Right ventricle myocardium superior (tissue), 1 donor: Measurements from ENCODE around the gene TRIO. TPM values are rescaled to one million over a fixed set of nuclear protein-coding genes. Genes with fewer than 3 reads are reported as not detected.
A peak's percentile ranks its signal among the peaks of the same experiment; 100 is the strongest.
"Not testable (repeated sequence)": the region's sequence is repeated elsewhere in the genome, so short reads cannot be mapped to it uniquely, and the experiment has no call there.

Experiments
- ATAC-seq: fragments of 200-7000 bp; cut with Tn5 transposase; one replicate; pipeline ENCODE4 v1.9.1; 2020; ENCODE audit warnings: mild to moderate bottlenecking; ENCODE audit not compliant: poor library complexity
- DNase-seq: peaks from one replicate; pipeline ENCODE4 v3.0.0-alpha.2; 2020
- intact Hi-C: fragments of 100-400 bp; cut with DNase I; formaldehyde crosslinking; loops from one replicate; pipeline ENCODE4 v1.11.2; 2022
- long read RNA-seq: library from polyadenylated mRNA; unstranded; transcript quantifications from one replicate; pipeline ENCODE4 v2.0.0, GENCODE V29; 2021
- total RNA-seq: library from RNA; stranded (reverse); fragmentation: NEBNext Ultra II Directional; extraction: Animal tissue kit (Norgen Biotek cat#: 25700); gene quantifications from one replicate; pipeline ENCODE4 v1.2.1, GENCODE V29; 2021
- donor health status: DM: no; HTN: yes; CAD: no; lungs with severe emphysema.

Gene TRIO
- total RNA-seq = 56.0 TPM
- long read RNA-seq, partial matches to known transcripts = 3 of 6 reads
- long read RNA-seq, other reads (novel, unspliced or antisense) = 3 of 6 reads

DNA sequence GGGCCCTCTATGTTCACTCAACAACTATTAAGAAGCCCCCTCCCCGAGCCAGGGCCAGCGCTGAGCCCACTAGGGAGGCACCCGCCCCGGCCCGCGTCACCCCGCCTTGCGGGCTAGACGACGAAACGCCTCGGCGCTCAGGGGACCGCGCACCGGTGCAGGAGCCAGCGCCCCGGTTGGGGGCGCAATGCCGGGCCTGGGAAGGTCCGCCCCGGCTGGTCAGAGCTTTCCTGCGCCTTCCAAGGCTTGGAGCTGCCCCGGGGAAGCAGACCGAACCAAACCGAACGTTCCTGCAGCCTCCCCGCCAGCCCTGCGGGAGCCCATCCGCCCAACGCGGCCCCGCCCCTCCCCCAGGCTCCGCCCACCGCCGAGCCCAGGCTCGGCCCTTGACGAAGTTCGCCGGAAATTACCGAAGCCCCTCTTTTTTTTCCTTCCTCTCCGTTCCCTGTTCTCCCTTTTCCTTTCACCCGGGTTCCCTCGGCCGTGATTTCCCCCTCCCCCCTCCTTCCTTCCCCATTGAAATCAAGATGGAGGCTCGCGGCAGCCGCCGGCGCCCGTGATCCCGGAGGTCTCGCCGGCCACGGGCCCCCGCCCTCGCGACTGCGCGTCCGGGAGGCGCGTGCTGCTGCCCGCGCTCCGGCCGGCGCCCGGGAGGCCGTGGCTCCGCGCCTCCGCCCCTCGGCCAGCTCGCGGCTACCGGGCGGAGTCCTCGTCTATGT is at the start of gene TRIO:
Gene TRIO (plus strand): TSS at position 516 of the 719 bp plus-strand sequence. CDS start 384 bp downstream, outside the sequence.
- peak; percentile 85 for ATAC-seq
- peak; percentile 93 for DNase-seq
- intact Hi-C loops = no loop called here

- DNase-seq, intact Hi-C loops, ATAC-seq: not testable (repeated sequence)
Measured at GRCh38 chr5:14097380-14097779, 45.8 kb upstream of the TRIO start.

- intact Hi-C loops = no loop called here
- no peak for ATAC-seq
- DNase-seq = no peak
Measured at GRCh38 chr5:14097998-14098471, 45.1 kb upstream of the TRIO start.

DNA sequence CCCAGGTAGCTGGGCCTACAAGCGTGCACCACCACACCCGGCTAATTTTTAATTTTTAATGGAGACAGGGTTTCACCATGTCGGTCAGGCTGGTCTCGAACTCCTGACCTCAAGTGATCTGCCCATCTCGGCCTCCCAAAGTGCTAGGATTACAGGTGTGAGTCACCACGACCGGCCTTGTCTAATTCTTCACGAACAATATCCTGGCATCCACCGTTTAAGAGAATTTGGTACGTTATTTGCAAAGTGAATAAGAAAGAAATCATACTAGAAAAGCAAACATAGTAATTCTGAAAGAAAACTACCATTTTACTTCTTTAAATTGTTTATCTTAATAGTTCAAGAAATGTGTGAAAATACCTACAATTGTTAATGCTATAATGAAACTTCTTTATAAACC is 42.9 kb upstream of the TRIO start:
- DNase-seq = no peak
- intact Hi-C loops = no loop called here

GRCh38 chr5:14101922-14102321 is 41.2 kb upstream of the TRIO start:
- ATAC-seq = no peak
- DNase-seq = no peak
- intact Hi-C loops = no loop called here

More for the DNA sequence above, 42.9 kb upstream of the TRIO start:
- ATAC-seq = no peak

GRCh38 chr5:14102666-14103065 is 40.5 kb upstream of the TRIO start:
- ATAC-seq (no peak), DNase-seq (no peak)
- intact Hi-C loops = no loop called here

DNA sequence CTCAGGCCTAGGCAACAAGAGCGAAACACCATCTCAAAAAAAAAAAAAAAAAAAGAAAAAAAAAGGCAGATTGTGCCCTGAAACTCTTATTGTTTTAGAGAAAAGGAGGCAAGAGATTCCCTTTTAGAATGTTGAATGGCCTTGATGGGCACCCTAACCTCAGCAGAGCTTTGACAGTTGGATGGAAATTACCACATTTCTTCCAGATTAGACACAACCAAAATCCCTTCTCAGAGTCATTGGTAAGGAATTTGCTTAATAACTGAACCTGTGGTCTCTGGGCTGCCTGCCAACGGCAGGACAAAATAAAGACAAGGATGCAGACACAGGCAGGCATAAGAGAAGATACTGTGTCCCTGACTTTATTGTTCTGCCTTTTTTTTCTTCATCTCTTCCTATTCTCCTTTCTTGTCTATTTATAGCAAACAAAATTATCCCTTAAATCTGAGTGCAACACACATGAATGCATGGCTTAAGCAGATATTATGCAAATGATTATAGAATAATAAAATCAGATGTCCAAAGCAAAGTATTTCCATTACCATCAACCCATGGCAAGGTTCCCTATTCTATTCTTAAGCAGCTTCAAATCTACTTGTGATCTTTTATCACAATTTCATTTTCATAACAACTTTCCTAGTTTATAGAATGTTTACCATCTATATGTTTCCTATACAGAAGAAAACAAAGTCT is 37.3 kb upstream of the TRIO start:
- no peak for DNase-seq
- intact Hi-C loops = loop anchor here (5.0 kb wide), 1 partner anchor 119 kb away; no protein-coding TSS in a partner anchor
- ATAC-seq = no peak

DNA sequence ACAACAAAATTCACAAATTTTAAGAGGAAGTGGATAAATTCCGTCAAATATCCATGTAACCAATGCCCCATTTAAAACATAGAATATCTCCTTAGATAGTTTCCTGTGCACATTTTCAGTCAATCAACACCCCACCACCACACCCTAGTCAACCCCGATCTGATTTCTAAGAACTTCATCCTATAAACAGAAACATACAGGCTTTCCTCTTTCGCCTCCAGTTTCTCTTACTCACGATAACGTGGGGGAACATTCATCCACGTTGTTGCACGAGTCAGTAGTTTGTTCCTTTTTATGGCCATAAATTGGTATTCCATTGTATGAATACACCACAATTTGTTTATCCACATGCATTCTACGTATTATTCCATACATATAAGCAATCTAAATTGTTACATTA is 35.6 kb upstream of the TRIO start:
- no peak for ATAC-seq
- intact Hi-C loops = loop anchor here (5.0 kb wide), 1 partner anchor 120 kb away; no protein-coding TSS in a partner anchor
- DNase-seq = no peak

DNA sequence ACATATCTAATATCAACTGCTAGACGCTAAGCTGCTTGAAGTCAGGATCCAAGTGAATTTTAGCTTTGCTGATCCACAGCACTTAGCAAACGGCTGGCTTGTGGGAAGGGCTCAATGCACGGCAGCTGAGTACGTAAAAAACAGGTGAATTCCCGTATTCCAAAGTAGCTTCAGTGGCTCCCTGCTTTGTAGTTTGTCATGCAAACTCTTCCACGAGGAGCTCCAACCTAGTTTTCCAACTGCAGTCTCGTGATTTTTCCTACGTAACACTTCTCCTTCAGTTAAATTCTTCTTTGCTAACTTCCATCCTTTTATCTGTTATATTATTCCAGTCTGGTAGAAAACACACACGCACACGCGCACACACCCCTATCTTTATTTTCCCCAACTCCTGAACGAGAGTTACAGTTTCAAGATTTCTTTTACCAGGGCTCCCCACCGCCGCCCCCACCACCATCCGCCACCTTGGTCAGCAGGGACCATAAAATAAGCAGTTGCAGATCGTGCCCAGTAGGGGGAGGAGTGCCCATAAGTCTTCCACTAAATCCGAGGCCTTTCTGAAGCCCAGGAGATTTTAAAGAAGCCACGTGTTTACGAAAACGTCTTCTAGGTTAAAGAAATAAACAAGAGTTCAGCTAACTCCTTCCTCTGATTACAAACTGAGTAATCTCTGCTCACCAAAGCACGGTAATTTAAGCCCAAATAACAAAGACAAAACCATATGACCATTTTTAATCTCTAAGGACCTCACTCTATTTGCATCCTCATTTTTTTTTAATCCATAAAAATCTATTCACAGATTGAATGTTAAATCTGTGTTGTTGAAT is 34.8 kb upstream of the TRIO start:
- DNase-seq = peak; percentile 56
- intact Hi-C loops = loop anchor here (5.0 kb wide), 1 partner anchor 121 kb away; no protein-coding TSS in a partner anchor

DNA sequence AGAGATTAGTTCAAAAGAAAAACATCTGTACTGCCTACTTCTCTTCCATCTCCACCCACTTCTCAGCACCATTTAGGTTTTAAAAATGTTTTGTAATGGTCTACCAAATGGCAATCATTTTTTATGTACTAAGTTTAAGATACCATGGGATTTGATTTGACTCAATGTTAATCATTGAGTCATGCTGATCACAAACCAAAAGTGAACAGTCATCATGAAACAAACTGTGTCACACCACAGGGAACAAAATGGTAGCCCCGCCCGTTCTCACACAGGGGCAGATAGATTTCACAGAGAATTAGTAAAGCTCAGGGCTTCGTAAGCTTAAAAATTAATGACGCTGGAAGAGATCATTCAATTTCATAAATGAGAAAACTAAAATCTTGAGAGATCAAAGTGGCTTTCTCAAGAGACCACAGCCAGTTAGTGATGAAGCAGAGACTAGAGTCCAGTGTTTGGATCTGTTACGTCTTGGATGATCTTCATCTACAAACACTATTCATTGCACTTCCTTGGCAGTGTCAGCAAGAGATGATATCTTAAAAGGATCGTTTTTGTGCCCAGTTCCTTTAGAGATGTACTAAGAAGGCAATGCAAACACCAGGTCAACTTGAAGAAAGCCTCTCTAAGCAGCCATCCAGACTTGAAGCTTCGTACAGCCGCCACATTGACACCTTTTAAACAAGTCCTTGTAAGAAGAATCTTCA is 33.9 kb upstream of the TRIO start:
- ATAC-seq = no peak
- peak; percentile 44 for DNase-seq
- intact Hi-C loops = loop anchor here (5.0 kb wide), 1 partner anchor 122 kb away; no protein-coding TSS in a partner anchor

More for the DNA sequence above, 34.8 kb upstream of the TRIO start:
- ATAC-seq = peak; percentile 96

DNA sequence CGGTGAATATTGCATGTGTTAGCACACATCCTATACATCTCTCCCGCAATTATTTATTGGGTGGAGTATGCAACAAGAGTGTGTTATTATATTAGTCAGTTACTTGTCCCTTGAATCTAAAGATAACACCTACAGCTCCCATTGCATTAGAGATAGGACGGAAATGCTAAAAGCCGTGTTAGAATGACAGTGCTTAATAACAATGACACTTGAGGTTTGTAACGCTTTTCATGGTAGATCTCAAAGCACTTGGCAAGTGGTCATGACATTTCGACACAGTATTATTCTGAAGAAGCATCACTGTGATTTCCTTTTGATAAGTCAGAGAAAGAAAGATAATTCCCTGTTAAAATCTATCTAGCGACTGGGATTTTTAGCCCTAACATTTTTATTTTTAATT is 33.4 kb upstream of the TRIO start:
- ATAC-seq (no peak), DNase-seq (no peak)
- intact Hi-C loops = loop anchor here (5.0 kb wide), 2 partner anchors 122 to 158 kb away; no protein-coding TSS in a partner anchor

GRCh38 chr5:14110196-14110595 is 32.9 kb upstream of the TRIO start:
- intact Hi-C loops = loop anchor here (5.0 kb wide), 1 partner anchor 157 kb away; no protein-coding TSS in a partner anchor

DNA sequence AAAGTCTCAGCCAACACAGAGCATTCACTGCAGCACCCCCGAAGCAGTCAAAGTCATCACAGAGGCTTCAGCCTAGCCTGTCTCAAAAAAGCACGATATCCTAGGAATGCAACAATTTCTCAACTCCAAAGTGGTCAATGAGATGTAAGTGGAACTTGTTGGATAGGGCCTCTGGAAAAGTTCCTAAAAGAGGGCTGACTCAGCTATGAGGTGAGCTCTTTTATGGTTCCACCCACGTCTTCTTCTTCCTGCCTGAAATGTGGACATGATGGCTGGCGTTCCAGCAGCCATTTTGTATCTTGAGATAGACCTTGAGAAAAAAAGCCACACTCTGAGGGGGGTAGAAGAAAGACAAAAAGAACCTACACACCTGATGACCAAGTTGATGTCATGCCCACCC is 32.5 kb upstream of the TRIO start:
- ATAC-seq (no peak), DNase-seq (no peak)
- intact Hi-C loops = loop anchor here (5.0 kb wide), 1 partner anchor 157 kb away; no protein-coding TSS in a partner anchor

More at GRCh38 chr5:14110196-14110595, 32.9 kb upstream of the TRIO start:
- ATAC-seq = no peak
- DNase-seq = no peak

DNA sequence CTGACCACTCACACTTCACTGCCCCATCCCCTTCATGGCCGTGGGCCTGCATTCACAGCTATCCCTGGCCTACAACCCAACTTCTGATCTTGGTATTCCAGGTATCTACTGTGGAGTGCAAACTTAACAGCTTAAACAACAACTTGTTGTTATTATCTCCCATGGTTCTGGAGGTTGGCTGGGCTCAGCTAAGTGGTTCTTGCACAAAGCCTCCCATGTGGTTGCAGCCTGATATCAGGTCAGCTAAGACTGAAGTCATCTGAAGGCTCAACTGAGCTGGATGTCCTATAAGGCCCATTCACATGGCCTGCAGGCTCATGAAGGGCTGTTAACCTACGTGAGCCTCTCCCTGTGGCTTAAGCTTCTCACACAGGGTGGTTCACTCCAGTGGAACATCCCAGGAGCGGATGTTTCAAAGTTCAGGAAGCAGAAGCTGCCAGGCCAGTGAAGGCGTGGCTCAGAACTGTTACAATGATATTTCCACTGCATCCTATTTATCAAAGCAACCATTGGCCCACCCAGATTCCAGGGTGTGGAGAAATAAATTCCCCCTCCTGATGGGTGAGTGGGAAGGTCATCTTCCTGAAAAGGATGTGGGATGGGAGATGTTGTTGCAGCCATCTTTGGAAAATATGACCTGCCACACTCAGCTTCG is 30.0 kb upstream of the TRIO start:
- peak; percentile 43 for ATAC-seq
- intact Hi-C loops = loop anchor here (5.0 kb wide), 1 partner anchor 154 kb away; no protein-coding TSS in a partner anchor
- peak; percentile 53 for DNase-seq

DNA sequence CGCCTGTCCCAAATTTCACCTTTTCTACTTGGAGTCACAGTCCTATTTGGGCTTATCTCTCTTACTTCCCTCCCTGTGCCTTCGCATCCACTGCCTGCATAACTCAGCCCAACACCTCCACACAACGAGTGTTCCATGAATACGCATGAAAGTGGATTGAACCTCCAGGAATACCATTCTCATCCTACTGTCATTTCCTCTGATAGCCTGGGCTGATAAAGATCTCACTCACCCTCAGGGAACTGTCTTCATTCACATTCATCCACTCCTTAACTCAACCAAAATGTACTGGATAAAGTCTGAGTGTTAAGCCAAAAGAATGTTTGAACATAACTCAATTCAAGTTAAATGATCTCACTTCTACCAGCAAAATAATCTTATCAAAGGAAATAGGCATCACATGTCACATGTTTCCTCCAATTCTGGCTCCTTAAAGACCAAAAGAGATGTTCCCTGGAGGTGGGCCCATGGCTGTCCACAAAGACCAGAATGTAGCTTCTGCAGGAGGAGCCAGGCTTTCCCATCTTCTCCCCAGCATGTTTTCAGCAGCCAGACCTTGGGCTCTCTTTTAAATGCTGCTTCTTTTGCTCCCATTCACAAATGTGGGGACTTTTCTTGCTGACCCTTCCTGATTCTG is 28.4 kb upstream of the TRIO start:
- DNase-seq = no peak
- intact Hi-C loops = loop anchor here (5.0 kb wide), 1 partner anchor 153 kb away; no protein-coding TSS in a partner anchor
- no peak for ATAC-seq

DNA sequence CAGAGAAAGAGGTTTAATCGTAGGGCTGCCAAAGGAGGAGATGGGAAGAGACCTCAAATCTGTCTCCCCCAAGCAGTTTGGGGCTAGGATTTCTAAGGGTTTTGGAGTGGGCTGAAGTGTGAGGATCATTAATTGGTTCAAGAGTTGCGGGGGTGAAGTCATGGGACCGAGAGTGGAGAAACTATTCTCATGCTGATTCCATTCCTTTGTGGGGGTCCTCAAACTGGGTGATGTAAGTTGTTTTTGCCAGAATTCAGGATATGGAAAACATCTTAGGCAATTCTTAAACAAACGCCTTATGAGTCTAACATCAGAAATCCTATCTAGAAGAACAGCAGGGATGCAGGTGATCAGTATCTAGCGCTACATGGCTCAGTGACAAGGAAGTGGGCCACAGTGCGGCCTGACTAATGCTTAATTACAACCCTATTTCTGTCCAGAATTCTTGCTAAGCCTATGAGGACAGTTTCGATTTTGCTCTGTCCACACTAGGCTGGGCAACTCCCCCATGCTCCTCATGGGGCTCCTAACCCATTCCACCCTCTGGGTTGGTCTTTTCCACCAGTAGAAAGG is 27.7 kb upstream of the TRIO start:
- DNase-seq (no peak), ATAC-seq (no peak)
- intact Hi-C loops = no loop called here
